Measurements from ENCODE around the gene BMP6. TPM values are rescaled to one million over a fixed set of nuclear protein-coding genes. Genes with fewer than 3 reads are reported as not detected.

BMP6 gene
- polyA plus RNA-seq, 3 donors, result not detected

DNA sequence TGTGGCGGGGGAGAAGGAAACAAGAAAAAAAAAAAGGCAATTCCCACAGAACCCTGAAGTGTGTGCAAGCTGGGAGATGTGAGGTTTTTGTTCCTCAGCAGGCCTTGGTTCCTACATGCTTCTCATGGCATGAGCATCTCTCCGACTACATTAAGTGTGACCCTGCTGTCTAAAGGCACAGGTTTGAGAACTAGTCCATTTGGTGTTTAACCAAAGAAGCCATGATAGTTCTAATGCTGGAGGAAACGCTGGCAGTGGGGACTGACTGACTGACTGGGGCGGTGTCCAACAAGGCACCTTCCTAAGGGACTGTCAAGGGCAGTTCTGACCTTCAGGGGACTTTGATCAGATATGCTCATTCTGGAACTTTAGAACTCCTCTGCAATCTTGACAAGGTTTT lies 180.8 kb downstream of the BMP6 start:
- no peak overlapping the region for H3K4me2 ChIP-seq (replicated peaks; ENCODE audit: extremely low read depth, low read length, poor library complexity, severe bottlenecking)
- H3K27me3 Mint-ChIP-seq (ENCODE audit: low read depth in 3 of 3), result peaks cover 0 to 6% (median 0%) of the 10 kb centered on the region in 3 donors
- intact Hi-C loops (cut with micrococcal nuclease), result loop anchor here in 1 of 2 donors (5.0 kb wide), 1 partner anchor 179 kb away; the partner anchor contains the start of gene BMP6
- peaks cover 50% of the 10 kb centered on the region for H3K79me2 ChIP-seq (ENCODE audit: insufficient read depth, low read length)
- 100% methylated on average over 3 of the region's 4 CpGs for WGBS (ENCODE audit: insufficient coverage)
- peaks cover 32 to 33% of the 10 kb centered on the region in 2 donors for H3K36me3 Mint-ChIP-seq
- no peaks in the 10 kb centered on the region for H3K9me3 ChIP-seq (replicated peaks in 1 of 2; ENCODE audit: control insufficient read depth in 1 of 2, insufficient read depth in 1 of 2, low read length in 2 of 2)
- TF ChIP-seq, protein P1, sequence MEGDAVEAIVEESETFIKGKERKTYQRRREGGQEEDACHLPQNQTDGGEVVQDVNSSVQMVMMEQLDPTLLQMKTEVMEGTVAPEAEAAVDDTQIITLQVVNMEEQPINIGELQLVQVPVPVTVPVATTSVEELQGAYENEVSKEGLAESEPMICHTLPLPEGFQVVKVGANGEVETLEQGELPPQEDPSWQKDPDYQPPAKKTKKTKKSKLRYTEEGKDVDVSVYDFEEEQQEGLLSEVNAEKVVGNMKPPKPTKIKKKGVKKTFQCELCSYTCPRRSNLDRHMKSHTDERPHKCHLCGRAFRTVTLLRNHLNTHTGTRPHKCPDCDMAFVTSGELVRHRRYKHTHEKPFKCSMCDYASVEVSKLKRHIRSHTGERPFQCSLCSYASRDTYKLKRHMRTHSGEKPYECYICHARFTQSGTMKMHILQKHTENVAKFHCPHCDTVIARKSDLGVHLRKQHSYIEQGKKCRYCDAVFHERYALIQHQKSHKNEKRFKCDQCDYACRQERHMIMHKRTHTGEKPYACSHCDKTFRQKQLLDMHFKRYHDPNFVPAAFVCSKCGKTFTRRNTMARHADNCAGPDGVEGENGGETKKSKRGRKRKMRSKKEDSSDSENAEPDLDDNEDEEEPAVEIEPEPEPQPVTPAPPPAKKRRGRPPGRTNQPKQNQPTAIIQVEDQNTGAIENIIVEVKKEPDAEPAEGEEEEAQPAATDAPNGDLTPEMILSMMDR (IDR thresholded peaks at IDR 0.05), result no peak
- peaks cover 0 to 6% of the 10 kb centered on the region in 2 donors for H3K27me3 ChIP-seq (ENCODE audit: control insufficient read depth in 2 of 2, insufficient read depth in 2 of 2, low read length in 2 of 2)
- H3K4me3 Mint-ChIP-seq, result no peak overlapping the region
- DNase-seq, result no peak
- peaks cover 32% of the 10 kb centered on the region in 2 donors for H3K36me3 ChIP-seq (replicated peaks in 1 of 2; ENCODE audit: control insufficient read depth in 1 of 2, insufficient read depth in 2 of 2, low read length in 2 of 2)
- H3K27ac ChIP-seq (ENCODE audit: low read depth in 1 of 2, low read length in 2 of 2), result no peak overlapping the region
- peaks cover 12 to 16% of the 10 kb centered on the region in 2 donors for H3K4me1 ChIP-seq (ENCODE audit: control insufficient read depth in 1 of 2, insufficient read depth in 2 of 2, low read length in 2 of 2)
- H4K20me1 ChIP-seq (ENCODE audit: insufficient read depth, low read length), result peaks cover 4% of the 10 kb centered on the region
- no peak overlapping the region for H3K27ac Mint-ChIP-seq
- H3K9ac ChIP-seq (ENCODE audit: insufficient read depth, low read length, poor library complexity, severe bottlenecking), result no peak overlapping the region
- no peak overlapping the region for H3K4me3 ChIP-seq (replicated peaks in 1 of 3; ENCODE audit: low read depth in 2 of 3, low read length in 3 of 3)
- peaks cover 12% of the 10 kb centered on the region for H3K4me1 Mint-ChIP-seq
- H3K9me3 Mint-ChIP-seq, result no peaks in the 10 kb centered on the region
- H2AFZ ChIP-seq (ENCODE audit: insufficient read depth, low read depth, low read length, poor library complexity, severe bottlenecking), result no peak overlapping the region

DNA sequence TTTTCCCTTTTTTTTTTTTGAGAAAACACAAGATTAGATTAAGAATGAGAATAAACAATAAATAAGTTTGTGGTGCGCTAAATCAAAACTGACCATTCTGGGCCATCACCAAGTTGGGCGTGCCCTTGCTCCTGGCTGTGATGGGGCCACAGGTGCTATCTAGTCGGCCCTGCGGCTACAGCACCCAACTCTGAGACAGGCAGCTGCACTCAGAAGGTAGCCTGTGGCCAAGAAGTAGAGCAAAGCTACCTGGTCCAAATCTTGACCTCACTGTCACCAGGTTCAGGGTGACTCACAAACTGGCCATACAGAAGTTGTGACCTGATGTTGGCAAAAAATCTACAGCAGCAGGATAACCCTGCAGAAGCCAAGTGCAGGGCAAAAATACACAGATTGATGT lies 181.3 kb downstream of the BMP6 start:
- H3K9me3 ChIP-seq (replicated peaks in 1 of 2; ENCODE audit: control insufficient read depth in 1 of 2, insufficient read depth in 1 of 2, low read length in 2 of 2), result no peaks in the 10 kb centered on the region
- peaks cover 4% of the 10 kb centered on the region for H4K20me1 ChIP-seq (ENCODE audit: insufficient read depth, low read length)
- Mint-ChIP-seq H3K27me3 (ENCODE audit: low read depth in 3 of 3) (peaks cover 0 to 6% (median 0%) of the 10 kb centered on the region in 3 donors), H3K9me3 (no peaks in the 10 kb centered on the region), H3K27ac (no peak overlapping the region), H3K4me1 (peaks cover 12% of the 10 kb centered on the region), H3K36me3 (peaks cover 28% of the 10 kb centered on the region in 2 donors), H3K4me3 (no peak overlapping the region)
- intact Hi-C loops (cut with micrococcal nuclease), result loop anchor here in 1 of 2 donors (5.0 kb wide), 1 partner anchor 180 kb away; the partner anchor contains the start of gene BMP6
- peaks cover 0 to 6% of the 10 kb centered on the region in 2 donors for H3K27me3 ChIP-seq (ENCODE audit: control insufficient read depth in 2 of 2, insufficient read depth in 2 of 2, low read length in 2 of 2)
- H3K4me3 ChIP-seq (replicated peaks in 1 of 3; ENCODE audit: low read depth in 2 of 3, low read length in 3 of 3), result no peak overlapping the region
- peaks cover 27 to 28% of the 10 kb centered on the region in 2 donors for H3K36me3 ChIP-seq (replicated peaks in 1 of 2; ENCODE audit: control insufficient read depth in 1 of 2, insufficient read depth in 2 of 2, low read length in 2 of 2)
- 99% methylated on average over 4 of the region's 4 CpGs for WGBS (ENCODE audit: insufficient coverage)
- peaks cover 12 to 16% of the 10 kb centered on the region in 2 donors for H3K4me1 ChIP-seq (ENCODE audit: control insufficient read depth in 1 of 2, insufficient read depth in 2 of 2, low read length in 2 of 2)
- H3K9ac ChIP-seq (ENCODE audit: insufficient read depth, low read length, poor library complexity, severe bottlenecking), result no peak overlapping the region
- H3K79me2 ChIP-seq (ENCODE audit: insufficient read depth, low read length), result peaks cover 50% of the 10 kb centered on the region
- no peak for DNase-seq
- H2AFZ ChIP-seq (ENCODE audit: insufficient read depth, low read depth, low read length, poor library complexity, severe bottlenecking), result no peak overlapping the region
- TF ChIP-seq, protein P1 (IDR thresholded peaks at IDR 0.05), result no peak
- no peak overlapping the region for H3K4me2 ChIP-seq (replicated peaks; ENCODE audit: extremely low read depth, low read length, poor library complexity, severe bottlenecking)
- no peak overlapping the region for H3K27ac ChIP-seq (ENCODE audit: low read depth in 1 of 2, low read length in 2 of 2)

All from CD14-positive monocyte (primary cell).